Mucosa of descending colon (tissue), 3 donors: ENCODE measurements around the gene LETM1. TPM values are rescaled to one million over a fixed set of nuclear protein-coding genes. Genes with fewer than 3 reads are reported as not detected.

Experiments used
- ATAC-seq: fragments of 200-7000 bp; cut with Tn5 transposase; one replicate; pipeline ENCODE4 v1.9.1; 2020; ENCODE audit warnings: mild to moderate bottlenecking, moderate library complexity
- DNase-seq, 3 donors: peaks; one replicate each; pipeline ENCODE4 v3.0.0-alpha.2; 2020
- H3K36me3 ChIP-seq: fragments of 200-600 bp; one replicate; pipeline ENCODE4 v1.8.0; 2021; ENCODE audit warnings: low read depth, mild to moderate bottlenecking
- H3K4me1 ChIP-seq: fragments of 200-600 bp; one replicate; pipeline ENCODE4 v1.8.0; 2021; ENCODE audit warnings: low read depth, mild to moderate bottlenecking
- H3K4me3 ChIP-seq: fragments of 200-600 bp; one replicate; pipeline ENCODE4 v1.8.0; 2021; ENCODE audit warnings: mild to moderate bottlenecking
- H3K9me3 ChIP-seq: fragments of 200-600 bp; one replicate; pipeline ENCODE4 v1.8.0; 2021; ENCODE audit warnings: mild to moderate bottlenecking
- intact Hi-C, 2 donors: fragments of 100-400 bp; cut with DNase I in 1 of 2; cut with micrococcal nuclease in 1 of 2; formaldehyde crosslinking; loops; one replicate each; pipeline versions ENCODE4 v1.11.0 to v1.11.1; 2022; cut with DNase I, micrococcal nuclease
- total RNA-seq, 3 donors: library from RNA; stranded (reverse); fragmentation: NEBNext Ultra II Directional in 2 of 3; extraction: Animal tissue kit (Norgen Biotek cat#: 25700) in 2 of 3; gene quantifications; one replicate each; pipeline versions ENCODE4 v1.2.1 to v1.2.4, GENCODE V29; 2021 to 2023
- TF ChIP-seq, protein P1 (sequence below): fragments of 200-600 bp; IDR thresholded peaks from one replicate; pipeline ENCODE4 v1.8.0; 2022; ENCODE audit warnings: antibody characterized with exemption, mild to moderate bottlenecking
- donor health status: DM: no; HTN: no; CAD: no; lungs with moderate emphysema.
- donor health status: DM: no; HTN: no; CAD: no.
- donor health status: DM: no; HTN: yes; CAD: no.

The LETM1 gene
- total RNA-seq, 3 donors from 2014 or later = 85.5 to 160 (median 133) TPM

DNA sequence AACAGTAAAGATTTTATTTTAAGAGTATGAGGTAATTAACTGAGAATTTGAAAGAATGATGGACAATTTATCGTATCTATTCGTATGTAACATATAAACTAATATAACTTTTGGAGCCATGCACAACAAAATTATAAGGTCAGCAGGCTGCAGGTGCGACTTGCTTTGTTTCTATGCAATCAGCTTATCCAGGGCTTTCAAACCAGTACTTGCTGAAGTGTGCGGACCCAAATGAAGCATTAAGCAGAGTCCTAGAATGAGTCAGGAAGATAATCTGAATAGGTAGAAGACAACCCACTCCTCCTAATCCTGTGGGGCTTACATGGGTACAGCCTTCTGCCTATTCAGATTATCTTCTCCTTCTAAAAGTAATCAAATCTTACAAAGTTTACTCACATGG lies 17.3 kb upstream of the LETM1 start:
- intact Hi-C loops = no loop called here

GRCh38 chr4:1872870-1873269 lies 16.9 kb upstream of the LETM1 start:
- H3K4me1 ChIP-seq = peaks cover 39% of the 10 kb centered on the region
- intact Hi-C loops = no loop called here
- H3K9me3 ChIP-seq = no peaks in the 10 kb centered on the region
- ATAC-seq (no peak), DNase-seq (no peak)
- H3K36me3 ChIP-seq = no peaks in the 10 kb centered on the region
- TF ChIP-seq, protein P1, sequence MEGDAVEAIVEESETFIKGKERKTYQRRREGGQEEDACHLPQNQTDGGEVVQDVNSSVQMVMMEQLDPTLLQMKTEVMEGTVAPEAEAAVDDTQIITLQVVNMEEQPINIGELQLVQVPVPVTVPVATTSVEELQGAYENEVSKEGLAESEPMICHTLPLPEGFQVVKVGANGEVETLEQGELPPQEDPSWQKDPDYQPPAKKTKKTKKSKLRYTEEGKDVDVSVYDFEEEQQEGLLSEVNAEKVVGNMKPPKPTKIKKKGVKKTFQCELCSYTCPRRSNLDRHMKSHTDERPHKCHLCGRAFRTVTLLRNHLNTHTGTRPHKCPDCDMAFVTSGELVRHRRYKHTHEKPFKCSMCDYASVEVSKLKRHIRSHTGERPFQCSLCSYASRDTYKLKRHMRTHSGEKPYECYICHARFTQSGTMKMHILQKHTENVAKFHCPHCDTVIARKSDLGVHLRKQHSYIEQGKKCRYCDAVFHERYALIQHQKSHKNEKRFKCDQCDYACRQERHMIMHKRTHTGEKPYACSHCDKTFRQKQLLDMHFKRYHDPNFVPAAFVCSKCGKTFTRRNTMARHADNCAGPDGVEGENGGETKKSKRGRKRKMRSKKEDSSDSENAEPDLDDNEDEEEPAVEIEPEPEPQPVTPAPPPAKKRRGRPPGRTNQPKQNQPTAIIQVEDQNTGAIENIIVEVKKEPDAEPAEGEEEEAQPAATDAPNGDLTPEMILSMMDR = no peak
- no peak overlapping the region for H3K4me3 ChIP-seq

More for the DNA sequence above, 17.3 kb upstream of the LETM1 start:
- no peaks in the 10 kb centered on the region for H3K36me3 ChIP-seq
- peaks cover 36% of the 10 kb centered on the region for H3K4me1 ChIP-seq
- TF ChIP-seq, protein P1 = no peak
- H3K4me3 ChIP-seq = no peak overlapping the region
- no peaks in the 10 kb centered on the region for H3K9me3 ChIP-seq
- DNase-seq (no peak), ATAC-seq (no peak)

DNA sequence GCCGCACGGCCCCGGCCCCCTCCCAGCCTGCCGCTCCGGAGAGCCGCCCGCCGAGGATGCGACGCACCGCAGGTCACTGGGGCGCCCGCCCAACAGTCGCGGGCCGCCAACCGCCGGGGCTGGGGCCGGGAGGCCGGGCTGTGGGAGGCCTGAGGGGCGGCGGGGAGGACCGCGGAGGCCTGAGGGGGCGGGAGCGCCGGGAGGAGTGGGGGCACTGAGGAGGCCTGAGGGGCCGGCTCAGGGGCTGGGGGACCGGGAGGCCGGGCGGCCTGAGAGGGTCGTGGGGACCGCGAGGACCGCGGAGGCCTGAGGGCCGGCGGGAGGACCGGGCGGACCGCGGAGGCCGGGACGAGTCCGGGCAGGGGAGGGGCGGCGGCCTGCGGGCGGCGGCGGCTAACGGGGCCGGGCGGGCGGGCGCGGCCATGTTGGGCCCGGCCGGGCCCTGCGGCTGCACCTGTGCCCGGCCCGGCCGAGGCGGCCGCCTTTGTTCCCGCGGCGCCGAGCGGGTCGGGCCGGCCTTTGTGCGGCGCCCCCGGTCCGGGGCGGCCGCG lies 15.6 kb upstream of the LETM1 start:
- no peaks in the 10 kb centered on the region for H3K36me3 ChIP-seq
- peak in 2 of 3 donors; percentile 68 to 75 for DNase-seq
- TF ChIP-seq, protein P1 = no peak
- no peak for ATAC-seq
- intact Hi-C loops = no loop called here
- H3K9me3 ChIP-seq = no peaks in the 10 kb centered on the region
- H3K4me3 ChIP-seq = peak overlapping the region; percentile 81
- H3K4me1 ChIP-seq = peaks cover 42% of the 10 kb centered on the region

DNA sequence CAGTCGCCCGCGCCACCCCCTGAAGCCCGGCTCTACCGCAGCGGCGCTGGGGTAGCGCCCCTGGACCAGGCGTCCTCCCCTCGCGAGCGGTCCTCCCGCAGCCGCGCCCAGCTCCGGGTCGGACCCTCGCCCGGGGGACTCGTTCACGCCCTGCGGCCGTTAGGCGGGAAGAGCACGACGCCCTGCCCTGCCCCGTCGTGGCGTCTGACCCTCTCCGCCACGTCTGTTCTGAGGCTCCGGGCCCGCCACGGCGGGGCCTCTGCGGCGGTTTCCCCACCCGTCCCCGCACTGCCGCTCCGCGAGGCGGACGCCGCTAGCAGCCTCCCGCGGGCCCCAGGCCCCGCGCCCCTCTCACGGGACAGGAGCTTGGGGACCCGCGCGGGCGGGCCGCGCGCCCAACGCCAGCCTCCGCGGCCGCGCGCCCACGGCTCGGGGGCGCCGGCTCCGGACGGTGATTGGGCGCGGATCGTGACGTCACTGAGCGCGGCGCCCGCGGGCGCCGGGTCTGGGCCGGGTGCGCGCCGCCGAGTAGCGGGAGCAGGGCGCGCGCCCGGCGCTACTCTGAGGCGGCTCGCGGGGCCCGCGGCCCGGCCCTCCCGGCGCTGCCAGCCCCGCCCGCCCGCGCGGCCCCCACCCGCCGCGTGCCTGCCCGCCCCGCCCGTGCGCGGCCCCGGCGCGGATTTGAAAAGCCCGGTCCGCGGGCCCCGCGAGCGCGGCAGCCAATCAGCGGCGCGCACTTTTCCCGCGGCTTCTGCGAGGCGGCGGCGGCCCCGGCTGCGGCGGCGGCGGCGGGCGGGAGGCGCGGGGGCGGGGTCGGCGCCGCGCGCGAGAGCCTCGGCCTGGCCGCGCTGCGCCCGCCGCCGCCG lies 14.9 kb upstream of the LETM1 start, which contains the start of gene NSD2:
Gene NSD2, plus strand, starts transcription at position 816 of the 866 bp plus-strand sequence. CDS start 29,262 bp downstream, outside the sequence.
- TF ChIP-seq, protein P1 = no peak
- Histone ChIP-seq H3K9me3 (no peaks in the 10 kb centered on the region), H3K36me3 (no peaks in the 10 kb centered on the region), H3K4me3 (peak within 1 kb of the TSS; percentile 81), H3K4me1 (peaks cover 39% of the 10 kb centered on the region)
- peak; percentile 92 to 95 (median 94) for DNase-seq
- peak; percentile 70 for ATAC-seq
- intact Hi-C loops = no loop called here

DNA sequence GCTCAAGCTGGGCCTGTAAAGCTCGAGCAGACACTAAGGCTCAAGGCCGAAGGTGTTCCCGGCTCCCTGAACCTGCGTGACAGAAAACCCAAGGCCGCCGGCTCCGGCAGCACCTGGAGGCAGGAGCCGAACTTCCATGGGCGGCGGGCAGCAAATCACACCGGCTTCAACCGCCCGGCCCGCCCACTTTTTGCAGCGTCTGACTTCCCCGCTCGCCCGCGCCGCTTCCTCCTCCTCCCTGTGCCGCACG lies 14.3 kb upstream of the LETM1 start:
- no peaks in the 10 kb centered on the region for H3K9me3 ChIP-seq
- peaks cover 34% of the 10 kb centered on the region for H3K4me1 ChIP-seq
- DNase-seq (peak; percentile 90 to 96 (median 93)), ATAC-seq (peak; percentile 78)
- TF ChIP-seq, protein P1 = no peak
- H3K36me3 ChIP-seq = no peaks in the 10 kb centered on the region
- peak overlapping the region; percentile 65 for H3K4me3 ChIP-seq
- intact Hi-C loops = no loop called here
